WTC11 (cell line): ENCODE data around the gene INTU. TPM values are rescaled to one million over a fixed set of nuclear protein-coding genes. Genes with fewer than 3 reads are reported as not detected.

Source experiments
- ATF3 ChIP-seq: sonication (generic); formaldehyde crosslinking; conservative IDR thresholded peaks from 2 replicates; pipeline ENCODE4 v1.8.1; 2022; ENCODE audit warnings: mild to moderate bottlenecking, missing genetic modification reagents
- CBFB ChIP-seq: sonication (generic); formaldehyde crosslinking; IDR thresholded peaks from 2 replicates; pipeline ENCODE4 v1.8.1; 2022; ENCODE audit warnings: mild to moderate bottlenecking, low read depth, missing genetic modification reagents
- CTCF ChIP-seq: fragments of 200-600 bp; IDR thresholded peaks from 2 replicates; pipeline ENCODE4 v1.8.0; 2022; ENCODE audit warnings: antibody characterized with exemption
- E2F1 ChIP-seq: sonication (generic); formaldehyde crosslinking; IDR thresholded peaks from 2 replicates; pipeline ENCODE4 v1.8.0; 2022; ENCODE audit warnings: mild to moderate bottlenecking, missing genetic modification reagents
- ERG ChIP-seq: fragments of 250-450 bp; sonication (Bioruptor Pico); IDR thresholded peaks from 2 replicates; pipeline ENCODE4 v1.8.0; 2021; ENCODE audit warnings: mild to moderate bottlenecking
- ESRRA ChIP-seq: sonication (generic); formaldehyde crosslinking; IDR thresholded peaks from 2 replicates; pipeline ENCODE4 v1.8.1; 2022; ENCODE audit warnings: mild to moderate bottlenecking, missing genetic modification reagents, borderline replicate concordance
- FOXP1 ChIP-seq: sonication (generic); formaldehyde crosslinking; IDR thresholded peaks from 2 replicates; pipeline ENCODE4 v1.8.0; 2022; ENCODE audit warnings: missing genetic modification reagents, mild to moderate bottlenecking, moderate library complexity, borderline replicate concordance
- GRHL2 ChIP-seq: fragments of 250-450 bp; sonication (Bioruptor Pico); IDR thresholded peaks from 2 replicates; pipeline ENCODE4 v1.8.0; 2022; ENCODE audit warnings: mild to moderate bottlenecking, moderate library complexity; ENCODE audit not compliant: insufficient replicate concordance, severe bottlenecking
- HMGA2 ChIP-seq: fragments of 250-450 bp; sonication (Bioruptor Pico); IDR thresholded peaks from 2 replicates; pipeline ENCODE4 v1.4.0; 2021; ENCODE audit warnings: mild to moderate bottlenecking, moderate library complexity
- IRF2 ChIP-seq: sonication (generic); formaldehyde crosslinking; IDR thresholded peaks from 2 replicates; pipeline ENCODE4 v1.8.0; 2022; ENCODE audit warnings: low read depth, missing genetic modification reagents, borderline replicate concordance
- JAZF1 ChIP-seq: fragments of 250-450 bp; sonication (Bioruptor Pico); IDR thresholded peaks from 2 replicates; pipeline ENCODE4 v1.9.0; 2021; ENCODE audit warnings: moderate library complexity, mild to moderate bottlenecking, inconsistent platforms
- MYBL2 ChIP-seq: sonication (generic); formaldehyde crosslinking; IDR thresholded peaks from 2 replicates; pipeline ENCODE4 v1.8.1; 2023; ENCODE audit warnings: mild to moderate bottlenecking, moderate library complexity, missing genetic modification reagents
- NFATC4 ChIP-seq: fragments of 250-450 bp; sonication (Bioruptor Pico); IDR thresholded peaks from 2 replicates; pipeline ENCODE4 v1.9.0; 2021; ENCODE audit warnings: mild to moderate bottlenecking
- NFE2L1 ChIP-seq: sonication (generic); formaldehyde crosslinking; IDR thresholded peaks from 2 replicates; pipeline ENCODE4 v1.8.1; 2023; ENCODE audit warnings: missing genetic modification reagents
- NR3C1 ChIP-seq: sonication (generic); formaldehyde crosslinking; conservative IDR thresholded peaks from 2 replicates; pipeline ENCODE4 v1.8.1; 2023; ENCODE audit warnings: low read depth, mild to moderate bottlenecking, missing genetic modification reagents
- SMAD3 ChIP-seq: sonication (generic); formaldehyde crosslinking; IDR thresholded peaks from 2 replicates; pipeline ENCODE4 v1.8.0; 2022; ENCODE audit warnings: missing genetic modification reagents, mild to moderate bottlenecking, borderline replicate concordance
- SOX15 ChIP-seq: fragments of 250-450 bp; sonication (Bioruptor Pico); IDR thresholded peaks from 2 replicates; pipeline ENCODE4 v1.9.0; 2021; ENCODE audit warnings: mild to moderate bottlenecking
- TCF7 ChIP-seq: sonication (generic); formaldehyde crosslinking; IDR thresholded peaks from 2 replicates; pipeline ENCODE4 v1.8.0; 2022; ENCODE audit warnings: mild to moderate bottlenecking, low read depth, missing genetic modification reagents, moderate library complexity
- USF2 ChIP-seq: sonication (generic); formaldehyde crosslinking; IDR thresholded peaks from 2 replicates; pipeline ENCODE4 v1.8.1; 2023; ENCODE audit warnings: mild to moderate bottlenecking, missing genetic modification reagents, moderate library complexity
- ZBTB21 ChIP-seq: sonication (generic); formaldehyde crosslinking; IDR thresholded peaks from 2 replicates; pipeline ENCODE4 v1.8.1; 2023; ENCODE audit warnings: mild to moderate bottlenecking, missing genetic modification reagents, borderline replicate concordance
- ZNF219 ChIP-seq: sonication (generic); formaldehyde crosslinking; IDR thresholded peaks from 2 replicates; pipeline ENCODE4 v1.8.0; 2023; ENCODE audit warnings: missing genetic modification reagents, mild to moderate bottlenecking, borderline replicate concordance
- ZNF232 ChIP-seq: sonication (generic); formaldehyde crosslinking; IDR thresholded peaks from 2 replicates; pipeline ENCODE4 v1.8.0; 2022; ENCODE audit warnings: mild to moderate bottlenecking, missing genetic modification reagents
- ZNF396 ChIP-seq: fragments of 250-450 bp; sonication (Bioruptor Pico); IDR thresholded peaks from 2 replicates; pipeline ENCODE4 v1.8.0; 2021; ENCODE audit warnings: mild to moderate bottlenecking, moderate library complexity, borderline replicate concordance
- ZNF423 ChIP-seq: fragments of 250-450 bp; sonication (Bioruptor Pico); IDR thresholded peaks from 2 replicates; pipeline ENCODE4 v2.1.2; 2022; ENCODE audit warnings: mild to moderate bottlenecking, moderate library complexity
- total RNA-seq: library from RNA; stranded (reverse); gene quantifications from 3 replicates; pipeline ENCODE4 v1.2.3, GENCODE V29; 2021
- TF ChIP-seq, protein P1 (sequence below): sonication (generic); formaldehyde crosslinking; IDR thresholded peaks from 2 replicates; pipeline ENCODE4 v1.8.1; 2022; ENCODE audit warnings: low read depth, missing genetic modification reagents, borderline replicate concordance
- TF ChIP-seq, protein P2 (sequence below): fragments of 250-450 bp; sonication (Bioruptor Pico); IDR thresholded peaks from 2 replicates; pipeline ENCODE4 v1.9.0; 2021; ENCODE audit warnings: moderate library complexity, mild to moderate bottlenecking, inconsistent platforms, borderline replicate concordance
- TF ChIP-seq, protein P3 (sequence below): fragments of 250-450 bp; sonication (Bioruptor Pico); conservative IDR thresholded peaks from 2 replicates; pipeline ENCODE4 v1.9.0; 2021; ENCODE audit warnings: mild to moderate bottlenecking

INTU gene
- total RNA-seq, 1 experiment from 2014 or later = 15.0 TPM

DNA sequence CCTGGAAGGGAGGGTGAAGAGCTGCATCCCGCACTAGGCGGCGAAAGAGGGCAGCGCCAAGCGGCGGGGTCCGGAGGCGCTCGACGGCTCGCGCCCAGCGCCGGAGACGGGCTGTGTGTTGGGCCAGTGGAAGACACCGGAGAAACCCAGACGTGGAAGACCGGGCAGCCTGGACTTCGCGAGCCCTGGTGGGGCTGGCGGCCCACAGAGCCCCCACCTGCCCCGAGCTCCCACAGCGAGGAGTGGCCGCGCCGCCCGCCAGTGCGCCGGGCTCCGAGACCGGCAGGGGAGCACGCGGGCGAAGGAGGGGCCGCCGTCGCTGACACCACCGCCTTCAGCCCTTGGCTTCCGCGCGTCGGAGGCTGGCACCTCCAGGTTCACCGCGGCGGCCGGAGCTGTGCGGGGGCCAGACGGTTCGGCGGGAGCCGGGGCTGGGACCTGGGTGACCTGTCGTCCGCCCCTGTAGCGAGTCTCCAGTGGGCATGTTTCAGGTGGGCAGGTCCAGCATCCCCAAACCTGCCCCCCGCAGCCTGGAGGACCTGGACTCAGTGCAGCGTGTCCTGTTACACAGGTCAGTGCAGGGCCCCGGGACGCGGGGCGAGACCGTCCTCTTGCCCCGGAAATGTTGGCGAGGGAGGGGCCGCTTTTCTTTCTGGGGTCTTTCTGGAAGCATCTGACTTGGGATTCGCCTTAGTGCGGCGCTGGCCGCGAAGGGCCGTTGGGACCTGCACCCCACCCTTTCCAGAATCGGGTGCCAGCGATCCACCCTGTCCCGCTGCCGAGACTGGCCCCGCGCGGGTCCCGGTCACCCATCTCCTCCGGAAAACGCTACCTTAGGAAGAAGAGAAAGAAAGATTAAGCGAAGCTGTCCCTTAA, 9.6 kb upstream of the INTU start (continued):
- no peak; the same call in 1 of the 2 replicates for TF ChIP-seq USF2
- TF ChIP-seq HMGA2 (CRISPR knock-in tag) = no peak
- 0 out of 2 replicates have a peak, but pooled peaks have one; percentile 36 for TF ChIP-seq MYBL2 (CRISPR knock-in tag)
- TF ChIP-seq ERG = no peak
- no peak for TF ChIP-seq CTCF
- TF ChIP-seq NFE2L1 (CRISPR knock-in tag) = no peak
- peak; percentile 20; the same call in 1 of the 2 replicates for TF ChIP-seq ZBTB21
- TF ChIP-seq, protein P1, sequence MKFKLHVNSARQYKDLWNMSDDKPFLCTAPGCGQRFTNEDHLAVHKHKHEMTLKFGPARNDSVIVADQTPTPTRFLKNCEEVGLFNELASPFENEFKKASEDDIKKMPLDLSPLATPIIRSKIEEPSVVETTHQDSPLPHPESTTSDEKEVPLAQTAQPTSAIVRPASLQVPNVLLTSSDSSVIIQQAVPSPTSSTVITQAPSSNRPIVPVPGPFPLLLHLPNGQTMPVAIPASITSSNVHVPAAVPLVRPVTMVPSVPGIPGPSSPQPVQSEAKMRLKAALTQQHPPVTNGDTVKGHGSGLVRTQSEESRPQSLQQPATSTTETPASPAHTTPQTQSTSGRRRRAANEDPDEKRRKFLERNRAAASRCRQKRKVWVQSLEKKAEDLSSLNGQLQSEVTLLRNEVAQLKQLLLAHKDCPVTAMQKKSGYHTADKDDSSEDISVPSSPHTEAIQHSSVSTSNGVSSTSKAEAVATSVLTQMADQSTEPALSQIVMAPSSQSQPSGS (CRISPR knock-in tag) = no peak
- TF ChIP-seq FOXP1 (CRISPR knock-in tag) = peak; percentile 75
- TF ChIP-seq GRHL2 (CRISPR knock-in tag) = no peak
- no peak for TF ChIP-seq SOX15 (CRISPR knock-in tag)
- no peak for TF ChIP-seq JAZF1
- TF ChIP-seq IRF2 (CRISPR knock-in tag) = no peak
- TF ChIP-seq ATF3 (CRISPR knock-in tag) = no peak
- TF ChIP-seq, protein P2, sequence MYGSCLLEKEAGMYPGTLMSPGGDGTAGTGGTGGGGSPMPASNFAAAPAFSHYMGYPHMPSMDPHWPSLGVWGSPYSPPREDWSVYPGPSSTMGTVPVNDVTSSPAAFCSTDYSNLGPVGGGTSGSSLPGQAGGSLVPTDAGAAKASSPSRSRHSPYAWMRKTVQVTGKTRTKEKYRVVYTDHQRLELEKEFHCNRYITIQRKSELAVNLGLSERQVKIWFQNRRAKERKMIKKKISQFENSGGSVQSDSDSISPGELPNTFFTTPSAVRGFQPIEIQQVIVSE (CRISPR knock-in tag) = no peak
- TF ChIP-seq ZNF423 (CRISPR knock-in tag) = no peak
- peak; percentile 57; the same call in 1 of the 2 replicates for TF ChIP-seq ESRRA (CRISPR knock-in tag)
- TF ChIP-seq TCF7 = no peak
- TF ChIP-seq NFATC4 (CRISPR knock-in tag) = no peak
- TF ChIP-seq NR3C1 (CRISPR knock-in tag) = no peak
- TF ChIP-seq E2F1 (CRISPR knock-in tag) = no peak
- TF ChIP-seq ZNF219 = 0 out of 2 replicates have a peak, but pooled peaks have one; percentile 75
- TF ChIP-seq, protein P3, sequence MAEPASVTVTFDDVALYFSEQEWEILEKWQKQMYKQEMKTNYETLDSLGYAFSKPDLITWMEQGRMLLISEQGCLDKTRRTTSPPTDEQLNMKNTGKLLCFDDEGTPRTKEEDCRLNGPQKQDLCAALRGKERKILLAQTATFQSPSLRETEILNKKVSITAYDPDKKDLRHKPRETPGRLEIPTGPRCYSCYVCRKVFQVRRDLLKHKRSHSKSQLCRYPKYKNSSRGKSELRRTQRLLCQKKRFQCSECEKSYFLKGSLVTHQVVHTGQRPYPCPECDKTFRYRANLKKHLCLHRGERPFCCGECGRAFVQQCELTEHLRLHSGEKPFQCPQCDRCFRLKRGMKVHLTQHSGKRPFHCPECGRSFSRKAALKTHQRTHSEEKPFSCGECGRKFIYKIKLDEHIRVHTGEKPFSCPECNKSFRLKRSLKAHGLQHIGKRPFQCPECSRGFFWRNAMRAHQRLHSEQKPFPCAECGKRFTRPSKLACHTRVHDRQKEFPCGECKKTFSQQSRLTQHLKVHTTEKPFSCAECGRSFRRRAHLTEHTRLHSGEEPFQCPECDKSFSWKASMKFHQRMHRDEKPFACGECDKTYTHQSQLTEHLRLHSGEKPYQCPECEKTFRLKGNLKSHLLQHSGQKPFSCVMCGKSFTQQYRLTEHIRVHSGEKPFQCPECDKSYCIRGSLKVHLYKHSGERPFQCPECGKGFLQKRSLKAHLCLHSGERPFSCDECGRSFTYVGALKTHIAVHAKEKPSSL (CRISPR knock-in tag) = no peak
- TF ChIP-seq ZNF396 (CRISPR knock-in tag) = no peak
- TF ChIP-seq CBFB = 0 out of 2 replicates have a peak, but pooled peaks have one; percentile 27
- TF ChIP-seq ZNF232 (CRISPR knock-in tag) = no peak; the same call in none of the 2 replicates
- peak; percentile 68; the same call in 1 of the 2 replicates for TF ChIP-seq SMAD3 (CRISPR knock-in tag)
